Measurements from ENCODE around the gene CST4.
"Not testable (repeated sequence)": the region's sequence is repeated elsewhere in the genome, so short reads cannot be mapped to it uniquely, and the experiment has no call there.

DNA sequence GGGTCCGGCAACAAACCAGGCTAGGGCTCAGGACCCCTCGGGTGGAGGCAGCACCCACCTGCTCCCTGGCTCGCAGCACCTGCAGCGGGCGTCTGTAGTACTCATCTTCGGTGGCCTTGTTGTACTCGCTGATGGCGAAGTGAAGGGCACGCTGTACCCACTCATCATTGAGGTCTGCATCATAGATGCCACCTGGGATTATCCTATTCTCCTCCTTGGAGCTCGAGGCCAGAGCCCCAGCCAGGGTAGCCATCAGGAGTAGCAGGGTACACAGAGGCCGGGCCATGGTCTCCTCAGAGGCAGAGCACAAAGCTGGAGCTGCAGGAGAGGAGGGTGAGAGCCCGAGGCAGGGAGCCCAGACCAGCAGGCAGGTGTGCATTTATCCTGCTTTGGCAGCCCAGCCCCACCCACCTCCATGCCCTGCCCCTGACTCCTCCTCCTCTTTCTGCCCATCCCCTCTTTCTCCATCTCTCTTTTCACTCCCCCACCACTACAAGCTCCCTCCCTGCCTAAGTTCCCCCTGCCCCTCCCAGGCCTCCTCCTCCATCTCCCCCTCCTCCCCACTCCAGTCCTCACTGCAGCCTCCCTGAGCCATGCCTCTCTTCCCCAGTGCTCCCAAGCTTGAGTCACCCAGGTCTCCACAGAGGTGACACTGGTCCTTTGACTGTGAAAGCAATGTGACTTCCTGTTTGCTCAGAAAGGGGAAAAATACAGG, at the start of gene CST4:
- TF ChIP-seq, protein P1, sequence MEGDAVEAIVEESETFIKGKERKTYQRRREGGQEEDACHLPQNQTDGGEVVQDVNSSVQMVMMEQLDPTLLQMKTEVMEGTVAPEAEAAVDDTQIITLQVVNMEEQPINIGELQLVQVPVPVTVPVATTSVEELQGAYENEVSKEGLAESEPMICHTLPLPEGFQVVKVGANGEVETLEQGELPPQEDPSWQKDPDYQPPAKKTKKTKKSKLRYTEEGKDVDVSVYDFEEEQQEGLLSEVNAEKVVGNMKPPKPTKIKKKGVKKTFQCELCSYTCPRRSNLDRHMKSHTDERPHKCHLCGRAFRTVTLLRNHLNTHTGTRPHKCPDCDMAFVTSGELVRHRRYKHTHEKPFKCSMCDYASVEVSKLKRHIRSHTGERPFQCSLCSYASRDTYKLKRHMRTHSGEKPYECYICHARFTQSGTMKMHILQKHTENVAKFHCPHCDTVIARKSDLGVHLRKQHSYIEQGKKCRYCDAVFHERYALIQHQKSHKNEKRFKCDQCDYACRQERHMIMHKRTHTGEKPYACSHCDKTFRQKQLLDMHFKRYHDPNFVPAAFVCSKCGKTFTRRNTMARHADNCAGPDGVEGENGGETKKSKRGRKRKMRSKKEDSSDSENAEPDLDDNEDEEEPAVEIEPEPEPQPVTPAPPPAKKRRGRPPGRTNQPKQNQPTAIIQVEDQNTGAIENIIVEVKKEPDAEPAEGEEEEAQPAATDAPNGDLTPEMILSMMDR (IDR thresholded peaks at IDR 0.05), result not testable (repeated sequence)
- TF ChIP-seq ZFX (IDR thresholded peaks at IDR 0.05; ENCODE audit: borderline replicate concordance), result not testable (repeated sequence)

Measured in 22Rv1 (cell line).